GM23248 (cell line): ENCODE measurements around the gene FAM210A.

ENCODE experiments used
- EZH2 ChIP-seq: fragments of 200-600 bp; sonication (generic); IDR thresholded peaks from 2 replicates; pipeline ENCODE4 v1.6.1; 2018; ENCODE audit warnings: antibody characterized with exemption, mild to moderate bottlenecking; ENCODE audit not compliant: insufficient read depth, poor library complexity, severe bottlenecking
- EZH2phosphoT487 ChIP-seq: fragments of 200-600 bp; sonication (generic); IDR thresholded peaks from 2 replicates; pipeline ENCODE4 v1.6.1; 2018; ENCODE audit warnings: antibody characterized with exemption, moderate library complexity, mild to moderate bottlenecking, low read depth; ENCODE audit not compliant: insufficient read depth

- TF ChIP-seq EZH2 = no peak
- TF ChIP-seq EZH2phosphoT487 = no peak
Measured at GRCh38 chr18:13703899-13704298, 22.5 kb downstream of the FAM210A start.
